Neural progenitor cell (in vitro differentiated cells): ENCODE data around the gene ARHGAP4. TPM values are rescaled to one million over a fixed set of nuclear protein-coding genes. Genes with fewer than 3 reads are reported as not detected.
A peak's percentile ranks its signal among the peaks of the same experiment; 100 is the strongest.

ENCODE experiments used
- DNase-seq: peaks from one replicate; pipeline ENCODE4 v3.0.0-alpha.2; 2016; ENCODE audit warnings: low spot score
- H2AFZ ChIP-seq: fragments of 200-600 bp; sonication (generic); replicated peaks from 2 replicates; pipeline ENCODE4 v1.6.1; 2016; ENCODE audit warnings: antibody characterized with exemption
- H3F3A ChIP-seq: fragments of 200-600 bp; sonication (generic); 2 replicates; pipeline ENCODE4 v1.6.1; 2016; ENCODE audit warnings: antibody characterized with exemption, low read depth
- H3K27ac ChIP-seq: fragments of 200-600 bp; sonication (generic); 2 replicates; pipeline ENCODE4 v1.5.1; 2016; ENCODE audit warnings: mild to moderate bottlenecking
- H3K27me3 ChIP-seq: fragments of 200-600 bp; sonication (generic); 2 replicates; pipeline ENCODE4 v1.6.1; 2016; ENCODE audit warnings: mild to moderate bottlenecking, moderate library complexity
- H3K36me3 ChIP-seq: fragments of 200-600 bp; sonication (generic); 2 replicates; pipeline ENCODE4 v1.5.1; 2016
- H3K4me1 ChIP-seq: fragments of 200-600 bp; sonication (generic); 2 replicates; pipeline ENCODE4 v1.6.1; 2016; ENCODE audit warnings: mixed run types
- H3K4me2 ChIP-seq: fragments of 200-600 bp; sonication (generic); 2 replicates; pipeline ENCODE4 v1.6.1; 2016
- H3K4me3 ChIP-seq: fragments of 200-600 bp; sonication (generic); 2 replicates; pipeline ENCODE4 v1.5.1; 2016
- H3K79me2 ChIP-seq: fragments of 200-600 bp; sonication (generic); 2 replicates; pipeline ENCODE4 v1.6.1; 2016; ENCODE audit warnings: low read depth
- H3K9ac ChIP-seq: fragments of 200-600 bp; sonication (generic); 2 replicates; pipeline ENCODE4 v1.6.1; 2016
- H3K9me3 ChIP-seq: fragments of 200-600 bp; sonication (generic); 2 replicates; pipeline ENCODE4 v1.5.1; 2016; ENCODE audit warnings: low read depth
- H4K20me1 ChIP-seq: fragments of 200-600 bp; sonication (generic); 2 replicates; pipeline ENCODE4 v1.6.1; 2016; ENCODE audit warnings: low read depth
- H3K27ac Mint-ChIP-seq: 3 replicates; pipeline ENCODE4 v1.8.0; 2021; ENCODE audit warnings: mixed read lengths
- H3K27me3 Mint-ChIP-seq: 2 replicates; pipeline ENCODE4 v1.8.0; 2022; ENCODE audit warnings: low read depth, mild to moderate bottlenecking, inconsistent platforms, moderate library complexity, mixed read lengths; ENCODE audit not compliant: insufficient read depth
- H3K36me3 Mint-ChIP-seq: 3 replicates; pipeline ENCODE4 v1.8.0; 2021; ENCODE audit warnings: mixed read lengths
- H3K4me1 Mint-ChIP-seq: 3 replicates; pipeline ENCODE4 v1.8.0; 2021; ENCODE audit warnings: mixed read lengths
- H3K4me3 Mint-ChIP-seq: 3 replicates; pipeline ENCODE4 v1.8.0; 2021; ENCODE audit warnings: mild to moderate bottlenecking, moderate library complexity, mixed read lengths
- H3K9me3 Mint-ChIP-seq: 3 replicates; pipeline ENCODE4 v1.8.0; 2020; ENCODE audit warnings: mixed read lengths
- EZH2 ChIP-seq: fragments of 200-600 bp; sonication (generic); IDR thresholded peaks from 2 replicates; pipeline ENCODE4 v1.6.1; 2017; ENCODE audit warnings: antibody characterized with exemption, mild to moderate bottlenecking, moderate library complexity
- EZH2phosphoT487 ChIP-seq: fragments of 200-600 bp; sonication (generic); IDR thresholded peaks from 2 replicates; pipeline ENCODE4 v1.6.1; 2017; ENCODE audit warnings: antibody characterized with exemption
- total RNA-seq: library from RNA; depleted of rRNA; stranded (reverse); fragments of >200 nt; gene quantifications from 2 replicates; pipeline ENCODE4 v1.2.3, GENCODE V29; 2015; ENCODE audit warnings: low replicate concordance
- TF ChIP-seq, protein P1 (sequence below): fragments of 200-600 bp; sonication (generic); IDR thresholded peaks from 2 replicates; pipeline ENCODE4 v1.5.1; 2017; ENCODE audit warnings: antibody characterized with exemption, mild to moderate bottlenecking

The ARHGAP4 gene
- total RNA-seq, 1 donor from 2014 or later: 5.1 TPM

GRCh38 chrX:153867671-153868070 lies 58.4 kb downstream of the ARHGAP4 start:
- Histone ChIP-seq H4K20me1 (no peaks in the 10 kb centered on the region), H3K9ac (no peak overlapping the region), H2AFZ (no peak overlapping the region), H3K4me3 (no peak overlapping the region), H3K9me3 (no peaks in the 10 kb centered on the region), H3K27me3 (peaks cover 4% of the 10 kb centered on the region), H3K4me2 (no peak overlapping the region), H3K4me1 (peaks cover 4% of the 10 kb centered on the region), H3K36me3 (no peaks in the 10 kb centered on the region), H3F3A (no peaks in the 10 kb centered on the region), H3K79me2 (no peaks in the 10 kb centered on the region), H3K27ac (no peak overlapping the region)
- peaks cover 2% of the 10 kb centered on the region for H3K36me3 Mint-ChIP-seq
- peaks cover 14% of the 10 kb centered on the region for H3K27me3 Mint-ChIP-seq
- peaks cover 24% of the 10 kb centered on the region for H3K9me3 Mint-ChIP-seq
- no peak for DNase-seq
- TF ChIP-seq EZH2 (no peak), EZH2phosphoT487 (no peak)
- TF ChIP-seq, protein P1, sequence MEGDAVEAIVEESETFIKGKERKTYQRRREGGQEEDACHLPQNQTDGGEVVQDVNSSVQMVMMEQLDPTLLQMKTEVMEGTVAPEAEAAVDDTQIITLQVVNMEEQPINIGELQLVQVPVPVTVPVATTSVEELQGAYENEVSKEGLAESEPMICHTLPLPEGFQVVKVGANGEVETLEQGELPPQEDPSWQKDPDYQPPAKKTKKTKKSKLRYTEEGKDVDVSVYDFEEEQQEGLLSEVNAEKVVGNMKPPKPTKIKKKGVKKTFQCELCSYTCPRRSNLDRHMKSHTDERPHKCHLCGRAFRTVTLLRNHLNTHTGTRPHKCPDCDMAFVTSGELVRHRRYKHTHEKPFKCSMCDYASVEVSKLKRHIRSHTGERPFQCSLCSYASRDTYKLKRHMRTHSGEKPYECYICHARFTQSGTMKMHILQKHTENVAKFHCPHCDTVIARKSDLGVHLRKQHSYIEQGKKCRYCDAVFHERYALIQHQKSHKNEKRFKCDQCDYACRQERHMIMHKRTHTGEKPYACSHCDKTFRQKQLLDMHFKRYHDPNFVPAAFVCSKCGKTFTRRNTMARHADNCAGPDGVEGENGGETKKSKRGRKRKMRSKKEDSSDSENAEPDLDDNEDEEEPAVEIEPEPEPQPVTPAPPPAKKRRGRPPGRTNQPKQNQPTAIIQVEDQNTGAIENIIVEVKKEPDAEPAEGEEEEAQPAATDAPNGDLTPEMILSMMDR: no peak
- peaks cover 22% of the 10 kb centered on the region for H3K4me1 Mint-ChIP-seq
- no peak overlapping the region for H3K27ac Mint-ChIP-seq
- no peak overlapping the region for H3K4me3 Mint-ChIP-seq

GRCh38 chrX:153867139-153867538 lies 58.9 kb downstream of the ARHGAP4 start:
- H3K79me2 ChIP-seq: no peaks in the 10 kb centered on the region
- H3K4me2 ChIP-seq: no peak overlapping the region
- peaks cover 19% of the 10 kb centered on the region for H3K9me3 Mint-ChIP-seq
- H3K4me3 ChIP-seq: no peak overlapping the region
- H3K27ac Mint-ChIP-seq: no peak overlapping the region
- peaks cover 6% of the 10 kb centered on the region for H3K4me1 ChIP-seq
- H4K20me1 ChIP-seq: no peaks in the 10 kb centered on the region
- no peak overlapping the region for H3K4me3 Mint-ChIP-seq
- TF ChIP-seq EZH2 (no peak), EZH2phosphoT487 (no peak)
- TF ChIP-seq, protein P1: no peak
- peaks cover 18% of the 10 kb centered on the region for H3K4me1 Mint-ChIP-seq
- no peak overlapping the region for H3K9ac ChIP-seq
- H3F3A ChIP-seq: no peaks in the 10 kb centered on the region
- no peaks in the 10 kb centered on the region for H3K36me3 ChIP-seq
- H3K27me3 ChIP-seq: peaks cover 4% of the 10 kb centered on the region
- no peaks in the 10 kb centered on the region for H3K9me3 ChIP-seq
- H2AFZ ChIP-seq: no peak overlapping the region
- DNase-seq: no peak
- H3K36me3 Mint-ChIP-seq: peaks cover 2% of the 10 kb centered on the region
- no peak overlapping the region for H3K27ac ChIP-seq
- peaks cover 12% of the 10 kb centered on the region for H3K27me3 Mint-ChIP-seq

DNA sequence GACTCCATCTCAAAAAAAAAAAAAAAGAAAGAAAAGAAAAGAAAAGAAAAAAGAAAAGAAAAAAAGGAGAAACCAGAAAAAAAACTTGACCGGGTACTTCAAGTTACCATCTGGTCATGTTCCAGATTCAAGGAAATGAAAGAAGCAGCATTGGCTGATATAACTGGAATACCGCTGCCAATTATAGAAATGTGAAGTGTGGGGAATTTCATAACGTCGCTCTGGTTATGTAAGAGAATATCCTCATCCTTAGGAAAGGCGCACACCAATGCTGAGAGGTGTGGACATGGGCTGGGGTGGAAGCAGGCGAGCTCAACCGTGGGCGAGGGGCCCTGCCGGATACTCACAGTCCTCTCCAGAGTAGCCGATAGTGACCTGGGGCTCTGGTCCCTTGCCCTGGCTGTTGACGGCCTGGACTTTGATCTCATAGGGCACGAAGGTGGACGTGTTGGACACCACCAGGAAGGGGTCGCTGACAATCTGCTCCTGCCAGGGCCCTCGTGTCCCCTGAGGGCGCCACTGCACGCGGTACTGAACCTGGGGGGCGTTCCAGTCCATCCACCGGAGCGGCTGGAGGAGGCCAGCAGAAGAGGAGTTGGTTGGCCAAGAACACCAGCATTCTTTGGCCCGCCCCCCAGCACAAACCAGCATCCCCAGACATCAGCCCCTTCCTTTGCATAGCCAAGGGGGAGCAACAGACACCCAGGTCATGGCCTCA lies 59.6 kb downstream of the ARHGAP4 start:
- TF ChIP-seq EZH2phosphoT487 (no peak), EZH2 (no peak)
- Mint-ChIP-seq H3K27ac (no peak overlapping the region), H3K9me3 (peaks cover 20% of the 10 kb centered on the region), H3K36me3 (peaks cover 2% of the 10 kb centered on the region), H3K27me3 (peaks cover 11% of the 10 kb centered on the region), H3K4me3 (no peak overlapping the region), H3K4me1 (peaks cover 16% of the 10 kb centered on the region)
- Histone ChIP-seq H3K79me2 (no peaks in the 10 kb centered on the region), H3K9ac (no peak overlapping the region), H3K4me2 (no peak overlapping the region), H3K9me3 (no peaks in the 10 kb centered on the region), H3F3A (no peaks in the 10 kb centered on the region), H3K36me3 (no peaks in the 10 kb centered on the region), H2AFZ (no peak overlapping the region), H4K20me1 (no peaks in the 10 kb centered on the region), H3K4me1 (peaks cover 6% of the 10 kb centered on the region), H3K27ac (no peak overlapping the region), H3K27me3 (peaks cover 4% of the 10 kb centered on the region), H3K4me3 (no peak overlapping the region)
- DNase-seq: no peak

DNA sequence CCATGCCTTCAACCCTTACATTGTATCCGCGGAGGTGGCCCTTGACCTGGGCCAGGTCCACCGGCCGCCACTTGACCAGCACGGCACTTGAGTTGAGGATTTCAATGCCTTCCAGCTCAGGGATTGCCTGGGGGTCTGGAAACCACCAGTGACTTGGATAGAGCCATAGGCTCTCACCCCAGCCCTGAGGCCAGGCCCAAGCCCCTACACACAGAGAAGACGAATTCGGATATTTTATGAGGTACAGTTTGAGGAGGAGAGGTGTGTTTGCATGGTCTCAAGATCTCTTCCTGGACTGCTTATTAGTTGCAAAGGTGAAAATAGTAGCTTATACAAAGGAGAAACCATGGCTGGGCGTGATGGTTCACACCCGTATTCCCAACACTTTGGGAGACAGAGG lies 60.4 kb downstream of the ARHGAP4 start:
- no peak overlapping the region for H3K9ac ChIP-seq
- H2AFZ ChIP-seq: no peak overlapping the region
- no peak overlapping the region for H3K4me3 ChIP-seq
- H3K4me2 ChIP-seq: no peak overlapping the region
- H3K9me3 Mint-ChIP-seq: peaks cover 23% of the 10 kb centered on the region
- DNase-seq: no peak
- no peaks in the 10 kb centered on the region for H4K20me1 ChIP-seq
- H3K27me3 ChIP-seq: peaks cover 4% of the 10 kb centered on the region
- H3K9me3 ChIP-seq: no peaks in the 10 kb centered on the region
- peak overlapping the region; percentile 21 for H3K4me3 Mint-ChIP-seq
- H3K79me2 ChIP-seq: no peaks in the 10 kb centered on the region
- H3K27ac ChIP-seq: no peak overlapping the region
- peaks cover 14% of the 10 kb centered on the region for H3K4me1 Mint-ChIP-seq
- H3K27me3 Mint-ChIP-seq: peaks cover 8% of the 10 kb centered on the region
- peak overlapping the region; percentile 72 for H3K27ac Mint-ChIP-seq
- TF ChIP-seq EZH2 (no peak), EZH2phosphoT487 (no peak)
- TF ChIP-seq, protein P1: no peak
- H3F3A ChIP-seq: no peaks in the 10 kb centered on the region
- peaks cover 2% of the 10 kb centered on the region for H3K36me3 Mint-ChIP-seq
- H3K36me3 ChIP-seq: no peaks in the 10 kb centered on the region
- H3K4me1 ChIP-seq: peaks cover 6% of the 10 kb centered on the region
